HepG2 (cell line): ENCODE measurements around the gene MPP3.

Source experiments
- AGO2 ChIP-seq: fragments of 200-400 bp; formaldehyde crosslinking; optimal IDR thresholded peaks from 2 replicates; pipeline ENCODE3; 2017; ENCODE audit warnings: mild to moderate bottlenecking, low read depth, low read length, moderate library complexity
- EP300 ChIP-seq, 3 experiments: sonication (generic) in 1 of 3; formaldehyde crosslinking in 1 of 3; IDR thresholded peaks; 2 replicates each; pipeline versions ENCODE4 v1.5.1 to v1.6.1; 2011 to 2020; ENCODE audit warnings: low read depth in 2 of 3, low read length in 2 of 3, borderline replicate concordance in 1 of 3, improper control_type of control experiment in 1 of 3, mild to moderate bottlenecking in 1 of 3, missing genetic modification reagents in 1 of 3, moderate library complexity in 1 of 3
- MEF2D ChIP-seq: sonication (generic); formaldehyde crosslinking; IDR thresholded peaks from 2 replicates; pipeline ENCODE4 v1.5.1; 2020; ENCODE audit warnings: mild to moderate bottlenecking, missing genetic modification reagents
- MYC ChIP-seq: sonication (generic); formaldehyde crosslinking; IDR thresholded peaks from 2 replicates; pipeline ENCODE4 v1.9.0; 2021; ENCODE audit warnings: missing genetic modification reagents, borderline replicate concordance
- TAF1 ChIP-seq: sonication (generic); formaldehyde crosslinking; IDR thresholded peaks from 2 replicates; pipeline ENCODE4 v1.4.0; 2020; ENCODE audit warnings: missing genetic modification reagents
- ZNF468 ChIP-seq: sonication (generic); formaldehyde crosslinking; IDR thresholded peaks from 2 replicates; pipeline ENCODE4 v1.8.0; 2022; ENCODE audit warnings: mild to moderate bottlenecking, moderate library complexity, missing genetic modification reagents
- TF ChIP-seq, protein P1 (sequence below): sonication (generic); formaldehyde crosslinking; IDR thresholded peaks from 2 replicates; pipeline ENCODE4 v1.5.0; 2020; ENCODE audit warnings: mild to moderate bottlenecking, missing genetic modification reagents

DNA sequence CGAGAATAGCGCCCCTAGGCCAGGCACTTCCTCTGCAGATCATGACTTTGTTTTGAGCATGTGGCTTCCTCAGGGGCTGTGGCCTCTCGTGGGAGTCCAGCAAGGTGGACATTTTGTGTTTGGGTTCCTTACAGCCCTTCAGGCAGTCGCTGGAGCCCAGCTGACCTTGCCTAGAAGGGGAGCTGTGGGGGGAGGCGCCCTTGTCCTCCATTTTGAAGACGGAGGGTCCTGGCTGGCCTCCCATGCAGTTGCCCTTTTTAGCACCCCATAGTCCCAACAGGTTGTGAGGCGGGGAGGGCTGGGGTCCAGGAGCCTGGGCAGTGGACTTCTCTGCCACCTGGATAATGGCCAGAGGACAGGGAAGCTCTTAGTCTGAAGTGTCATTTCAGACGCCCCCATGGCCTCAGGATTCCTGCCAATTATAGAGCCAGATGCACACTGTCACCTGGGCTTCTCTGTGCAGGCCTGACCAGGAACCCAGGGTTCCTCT is 75.7 kb downstream of the MPP3 start:
- TF ChIP-seq TAF1 (CRISPR knock-in tag) (no peak), EP300 (IDR thresholded peaks at IDR 0.05; ENCODE audit: low read depth in 2 of 2, low read length in 2 of 2) (no peak), EP300 (CRISPR knock-in tag; IDR thresholded peaks at IDR 0.05; ENCODE audit: borderline replicate concordance) (no peak), AGO2 (no peak), MYC (CRISPR knock-in tag) (no peak), MEF2D (no peak), ZNF468 (CRISPR knock-in tag) (no peak)
- TF ChIP-seq, protein P1, sequence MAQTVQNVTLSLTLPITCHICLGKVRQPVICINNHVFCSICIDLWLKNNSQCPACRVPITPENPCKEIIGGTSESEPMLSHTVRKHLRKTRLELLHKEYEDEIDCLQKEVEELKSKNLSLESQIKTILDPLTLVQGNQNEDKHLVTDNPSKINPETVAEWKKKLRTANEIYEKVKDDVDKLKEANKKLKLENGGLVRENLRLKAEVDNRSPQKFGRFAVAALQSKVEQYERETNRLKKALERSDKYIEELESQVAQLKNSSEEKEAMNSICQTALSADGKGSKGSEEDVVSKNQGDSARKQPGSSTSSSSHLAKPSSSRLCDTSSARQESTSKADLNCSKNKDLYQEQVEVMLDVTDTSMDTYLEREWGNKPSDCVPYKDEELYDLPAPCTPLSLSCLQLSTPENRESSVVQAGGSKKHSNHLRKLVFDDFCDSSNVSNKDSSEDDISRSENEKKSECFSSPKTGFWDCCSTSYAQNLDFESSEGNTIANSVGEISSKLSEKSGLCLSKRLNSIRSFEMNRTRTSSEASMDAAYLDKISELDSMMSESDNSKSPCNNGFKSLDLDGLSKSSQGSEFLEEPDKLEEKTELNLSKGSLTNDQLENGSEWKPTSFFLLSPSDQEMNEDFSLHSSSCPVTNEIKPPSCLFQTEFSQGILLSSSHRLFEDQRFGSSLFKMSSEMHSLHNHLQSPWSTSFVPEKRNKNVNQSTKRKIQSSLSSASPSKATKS, result no peak
